Activated T-helper 1 cell treated with anti-CD3 and anti-CD28 coated beads, Interleukin-12 subunit alpha, Interleukin-12 subunit beta, Interleukin-2, Interleukin-4 antibody, amounts not matched to agents 30 ng/mL and 10 ng/mL and 1 ng/mL, durations not matched to agents 14 hours and 24 hours and 36 hours (primary cell): ENCODE results near the gene PERP. TPM values are rescaled to one million over a fixed set of nuclear protein-coding genes. Genes with fewer than 3 reads are reported as not detected.
"Not testable (repeated sequence)": the region's sequence is repeated elsewhere in the genome, so short reads cannot be mapped to it uniquely, and the experiment has no call there.

Source experiments
- DNase-seq: peaks from one replicate; pipeline ENCODE4 v3.0.0; 2021; ENCODE audit warnings: low spot score
- H3K27ac Mint-ChIP-seq: one replicate; pipeline ENCODE4 v1.8.0; 2021; ENCODE audit warnings: mild to moderate bottlenecking, mixed read lengths
- H3K27me3 Mint-ChIP-seq: one replicate; pipeline ENCODE4 v1.8.0; 2022; ENCODE audit warnings: mild to moderate bottlenecking, moderate library complexity, mixed read lengths; ENCODE audit not compliant: insufficient read depth
- H3K36me3 Mint-ChIP-seq: one replicate; pipeline ENCODE4 v1.8.0; 2021; ENCODE audit warnings: low read depth, mixed read lengths
- H3K4me1 Mint-ChIP-seq: one replicate; pipeline ENCODE4 v1.8.0; 2021; ENCODE audit warnings: low read depth, mixed read lengths
- H3K4me3 Mint-ChIP-seq: one replicate; pipeline ENCODE4 v1.8.0; 2021; ENCODE audit warnings: mild to moderate bottlenecking, moderate library complexity, mixed read lengths
- H3K9me3 Mint-ChIP-seq: one replicate; pipeline ENCODE4 v1.8.0; 2021; ENCODE audit warnings: mixed read lengths
- intact Hi-C: fragments of 100-400 bp; cut with micrococcal nuclease; formaldehyde crosslinking; loops from one replicate; pipeline ENCODE4 v1.15.1; 2024
- total RNA-seq: library from RNA; stranded (reverse); gene quantifications from 2 replicates; pipeline ENCODE4 v1.2.3, GENCODE V29; 2022

PERP gene
- total RNA-seq, 1 donor from 2014 or later: 5.6 TPM

- no peak overlapping the region for H3K4me3 Mint-ChIP-seq
- H3K27me3 Mint-ChIP-seq: peaks cover 16% of the 10 kb centered on the region
- peaks cover 6% of the 10 kb centered on the region for H3K36me3 Mint-ChIP-seq
- no peak overlapping the region for H3K27ac Mint-ChIP-seq
- DNase-seq: no peak
- intact Hi-C loops: loop anchor here (10.0 kb wide), 2 partner anchors 785 to 875 kb away; no protein-coding TSS in a partner anchor
- H3K9me3 Mint-ChIP-seq: no peaks in the 10 kb centered on the region
- no peaks in the 10 kb centered on the region for H3K4me1 Mint-ChIP-seq
Measured at GRCh38 chr6:138099832-138100231, 7.4 kb downstream of the PERP start.

GRCh38 chr6:138098306-138098705, 8.9 kb downstream of the PERP start:
- H3K27me3 Mint-ChIP-seq: peaks cover 16% of the 10 kb centered on the region
- H3K27ac Mint-ChIP-seq: no peak overlapping the region
- no peak overlapping the region for H3K4me3 Mint-ChIP-seq
- no peaks in the 10 kb centered on the region for H3K9me3 Mint-ChIP-seq
- H3K36me3 Mint-ChIP-seq: peaks cover 6% of the 10 kb centered on the region
- intact Hi-C loops: no loop called here
- H3K4me1 Mint-ChIP-seq: no peaks in the 10 kb centered on the region
- no peak for DNase-seq

- H3K9me3 Mint-ChIP-seq: no peaks in the 10 kb centered on the region
- peaks cover 6% of the 10 kb centered on the region for H3K27me3 Mint-ChIP-seq
Measured at GRCh38 chr6:138094260-138094659, 13.0 kb downstream of the PERP start.

GRCh38 chr6:138093632-138094031, 13.6 kb downstream of the PERP start:
- peaks cover 11% of the 10 kb centered on the region for H3K36me3 Mint-ChIP-seq
- H3K27me3 Mint-ChIP-seq: peaks cover 3% of the 10 kb centered on the region
- no peaks in the 10 kb centered on the region for H3K9me3 Mint-ChIP-seq
- DNase-seq: no peak
- no peaks in the 10 kb centered on the region for H3K4me1 Mint-ChIP-seq
- no peak overlapping the region for H3K27ac Mint-ChIP-seq
- intact Hi-C loops: no loop called here
- no peak overlapping the region for H3K4me3 Mint-ChIP-seq

More at GRCh38 chr6:138094260-138094659, 13.0 kb downstream of the PERP start:
- intact Hi-C loops: no loop called here
- Mint-ChIP-seq H3K27ac (no peak overlapping the region), H3K4me1 (no peaks in the 10 kb centered on the region), H3K36me3 (peaks cover 11% of the 10 kb centered on the region), H3K4me3 (no peak overlapping the region)
- no peak for DNase-seq

- peaks cover 8% of the 10 kb centered on the region for H3K36me3 Mint-ChIP-seq
- DNase-seq: no peak
- H3K4me3 Mint-ChIP-seq: no peak overlapping the region
- no peak overlapping the region for H3K27ac Mint-ChIP-seq
- no peaks in the 10 kb centered on the region for H3K9me3 Mint-ChIP-seq
- no peaks in the 10 kb centered on the region for H3K4me1 Mint-ChIP-seq
- intact Hi-C loops: no loop called here
- no peaks in the 10 kb centered on the region for H3K27me3 Mint-ChIP-seq
Measured at GRCh38 chr6:138092686-138093085, 14.5 kb downstream of the PERP start.

- intact Hi-C loops: no loop called here
- Mint-ChIP-seq H3K27me3 (peaks cover 5% of the 10 kb centered on the region), H3K4me3 (no peak overlapping the region)
Measured at GRCh38 chr6:138089325-138089724, 17.9 kb downstream of the PERP start.

GRCh38 chr6:138088326-138088762, 18.9 kb downstream of the PERP start:
- Mint-ChIP-seq H3K27me3 (peaks cover 5% of the 10 kb centered on the region), H3K36me3 (peaks cover 4% of the 10 kb centered on the region), H3K4me1 (no peaks in the 10 kb centered on the region), H3K27ac (no peak overlapping the region), H3K4me3 (no peak overlapping the region), H3K9me3 (no peaks in the 10 kb centered on the region)
- intact Hi-C loops: no loop called here
- DNase-seq: no peak

More at GRCh38 chr6:138089325-138089724, 17.9 kb downstream of the PERP start:
- DNase-seq: no peak
- no peaks in the 10 kb centered on the region for H3K4me1 Mint-ChIP-seq
- peaks cover 4% of the 10 kb centered on the region for H3K36me3 Mint-ChIP-seq
- H3K9me3 Mint-ChIP-seq: no peaks in the 10 kb centered on the region
- H3K27ac Mint-ChIP-seq: no peak overlapping the region

GRCh38 chr6:138087593-138088325, 19.5 kb downstream of the PERP start:
- no peak overlapping the region for H3K4me3 Mint-ChIP-seq
- no peak for DNase-seq
- no peaks in the 10 kb centered on the region for H3K9me3 Mint-ChIP-seq
- H3K27me3 Mint-ChIP-seq: peaks cover 7% of the 10 kb centered on the region
- H3K27ac Mint-ChIP-seq: no peak overlapping the region
- H3K36me3 Mint-ChIP-seq: peaks cover 4% of the 10 kb centered on the region
- H3K4me1 Mint-ChIP-seq: no peaks in the 10 kb centered on the region
- intact Hi-C loops: no loop called here

GRCh38 chr6:138086573-138087196, 20.5 kb downstream of the PERP start:
- H3K27me3 Mint-ChIP-seq: peaks cover 10% of the 10 kb centered on the region
- H3K4me3 Mint-ChIP-seq: no peak overlapping the region
- H3K4me1 Mint-ChIP-seq: no peaks in the 10 kb centered on the region
- H3K9me3 Mint-ChIP-seq: no peaks in the 10 kb centered on the region
- peaks cover 2% of the 10 kb centered on the region for H3K36me3 Mint-ChIP-seq
- DNase-seq: no peak
- no peak overlapping the region for H3K27ac Mint-ChIP-seq
- intact Hi-C loops: no loop called here

- no peaks in the 10 kb centered on the region for H3K4me1 Mint-ChIP-seq
- no peaks in the 10 kb centered on the region for H3K36me3 Mint-ChIP-seq
- no peak overlapping the region for H3K4me3 Mint-ChIP-seq
- intact Hi-C loops: no loop called here
- no peak overlapping the region for H3K27ac Mint-ChIP-seq
- DNase-seq: no peak
- peaks cover 13% of the 10 kb centered on the region for H3K27me3 Mint-ChIP-seq
- no peaks in the 10 kb centered on the region for H3K9me3 Mint-ChIP-seq
Measured at GRCh38 chr6:138085839-138086222, 21.4 kb downstream of the PERP start.

- intact Hi-C loops: no loop called here
- no peak for DNase-seq
- H3K27me3 Mint-ChIP-seq: peaks cover 20% of the 10 kb centered on the region
- H3K4me3 Mint-ChIP-seq: no peak overlapping the region
- no peaks in the 10 kb centered on the region for H3K9me3 Mint-ChIP-seq
- no peaks in the 10 kb centered on the region for H3K36me3 Mint-ChIP-seq
- no peak overlapping the region for H3K27ac Mint-ChIP-seq
- H3K4me1 Mint-ChIP-seq: no peaks in the 10 kb centered on the region
Measured at GRCh38 chr6:138084904-138085838, 22.0 kb downstream of the PERP start.

- Mint-ChIP-seq H3K27me3 (peaks cover 34% of the 10 kb centered on the region), H3K4me1 (no peaks in the 10 kb centered on the region), H3K9me3 (no peaks in the 10 kb centered on the region), H3K36me3 (no peaks in the 10 kb centered on the region), H3K4me3 (no peak overlapping the region), H3K27ac (no peak overlapping the region)
- intact Hi-C loops: no loop called here
- DNase-seq: no peak
Measured at GRCh38 chr6:138082232-138082631, 25.0 kb downstream of the PERP start.

GRCh38 chr6:138079556-138079955, 27.7 kb downstream of the PERP start:
- H3K9me3 Mint-ChIP-seq, DNase-seq: not testable (repeated sequence)

More at GRCh38 chr6:138079556-138079955, 27.7 kb downstream of the PERP start:
- intact Hi-C loops, H3K27ac Mint-ChIP-seq, H3K4me3 Mint-ChIP-seq, H3K36me3 Mint-ChIP-seq, H3K4me1 Mint-ChIP-seq: not testable (repeated sequence)
- peaks cover 33% of the 10 kb centered on the region for H3K27me3 Mint-ChIP-seq
